ENCODE data around the gene GSTP1. TPM values are rescaled to one million over a fixed set of nuclear protein-coding genes. Genes with fewer than 3 reads are reported as not detected.

The GSTP1 gene
- total RNA-seq, 1 experiment from 2014 or later, result 570 TPM

GRCh38 chr11:67631411-67631810 is 47.8 kb downstream of the GSTP1 start:
- Histone ChIP-seq H3K9me3 (ENCODE audit: control insufficient read depth, insufficient read depth, low read depth, low read length) (no peaks in the 10 kb centered on the region), H3K36me3 (ENCODE audit: control insufficient read depth, insufficient read depth, low read length) (no peaks in the 10 kb centered on the region), H3K27ac (ENCODE audit: low read length) (no peak overlapping the region; the same call in 1 of the 2 replicates), H3K4me1 (ENCODE audit: control insufficient read depth, insufficient read depth, low read length) (peaks cover 13% of the 10 kb centered on the region; the same call in 1 of the 2 replicates), H3K4me3 (ENCODE audit: low read depth in 2 of 2, low read length in 2 of 2) (no peak overlapping the region), H3K27me3 (ENCODE audit: control insufficient read depth, insufficient read depth, low read length) (no peaks in the 10 kb centered on the region)
- CTCF ChIA-PET, result interaction anchor here (1.9 kb wide), 1 partner anchor 17 kb away, joined by 4 read pairs; no protein-coding TSS in a partner anchor
- TF ChIP-seq CTCF (IDR thresholded peaks at IDR 0.05) (no peak), POLR2AphosphoS5 (IDR thresholded peaks at IDR 0.05; ENCODE audit: low read depth, low read length) (no peak), SIN3A (IDR thresholded peaks at IDR 0.05; ENCODE audit: borderline replicate concordance, insufficient read depth, low read depth, low read length) (no peak), REST (IDR thresholded peaks at IDR 0.05; ENCODE audit: insufficient read depth in 1 of 2, low read depth in 2 of 2, low read length in 1 of 2) (no peak), TCF7L2 (IDR thresholded peaks at IDR 0.05; ENCODE audit: low read depth, low read length) (no peak)
- ATAC-seq, result no peak
- intact Hi-C loops (cut with micrococcal nuclease; ENCODE audit: unreplicated experiment) (no loop called here), in situ Hi-C loops (cut with HindIII; ENCODE audit: low pct_unique_long_range_greater_than_20kb, low sequenced_read_pairs) (no loop called here)
- DNase-seq (ENCODE audit: low read depth, low spot score), result no peak
- POLR2A ChIA-PET, result no interaction called here
- BruUV-seq (replicated peaks), result no TSS peak

GRCh38 chr11:67631853-67632174 is 48.2 kb downstream of the GSTP1 start:
- DNase-seq (ENCODE audit: low read depth, low spot score) (no peak), ATAC-seq (no peak)
- Histone ChIP-seq H3K27ac (ENCODE audit: low read length) (no peak overlapping the region), H3K4me1 (ENCODE audit: control insufficient read depth, insufficient read depth, low read length) (peaks cover 13% of the 10 kb centered on the region; the same call in 1 of the 2 replicates), H3K36me3 (ENCODE audit: control insufficient read depth, insufficient read depth, low read length) (no peaks in the 10 kb centered on the region), H3K4me3 (ENCODE audit: low read depth in 2 of 2, low read length in 2 of 2) (no peak overlapping the region), H3K27me3 (ENCODE audit: control insufficient read depth, insufficient read depth, low read length) (no peaks in the 10 kb centered on the region), H3K9me3 (ENCODE audit: control insufficient read depth, insufficient read depth, low read depth, low read length) (no peaks in the 10 kb centered on the region)
- in situ Hi-C loops (cut with HindIII; ENCODE audit: low pct_unique_long_range_greater_than_20kb, low sequenced_read_pairs), result no loop called here
- CTCF ChIA-PET, result interaction anchor here (1.6 kb wide), 1 partner anchor 20 kb away, joined by 13 read pairs; no protein-coding TSS in a partner anchor
- intact Hi-C loops (cut with micrococcal nuclease; ENCODE audit: unreplicated experiment), result no loop called here
- no TSS peak for BruUV-seq (replicated peaks)
- no peak for TF ChIP-seq SIN3A (IDR thresholded peaks at IDR 0.05; ENCODE audit: borderline replicate concordance, insufficient read depth, low read depth, low read length)
- TF ChIP-seq TCF7L2 (IDR thresholded peaks at IDR 0.05; ENCODE audit: low read depth, low read length), result no peak
- TF ChIP-seq CTCF (IDR thresholded peaks at IDR 0.05), result no peak
- no peak for TF ChIP-seq REST (IDR thresholded peaks at IDR 0.05; ENCODE audit: insufficient read depth in 1 of 2, low read depth in 2 of 2, low read length in 1 of 2)
- no peak for TF ChIP-seq POLR2AphosphoS5 (IDR thresholded peaks at IDR 0.05; ENCODE audit: low read depth, low read length)
- POLR2A ChIA-PET, result no interaction called here
